Effector CD4-positive, alpha-beta T cell (primary cell): ENCODE measurements around the gene THSD7A.

Source experiments
- DNase-seq: peaks from one replicate; pipeline ENCODE4 v3.0.0-alpha.2; 2020

THSD7A gene

GRCh38 chr7:11807000-11807399 is 25.0 kb downstream of the THSD7A start:
- no peak for DNase-seq

- DNase-seq = no peak
Measured at GRCh38 chr7:11804621-11805020, 27.4 kb downstream of the THSD7A start.

GRCh38 chr7:11795231-11795630 is 36.8 kb downstream of the THSD7A start:
- no peak for DNase-seq

GRCh38 chr7:11792166-11792565 is 39.8 kb downstream of the THSD7A start:
- no peak for DNase-seq

- DNase-seq = no peak
Measured at GRCh38 chr7:11788568-11788967, 43.4 kb downstream of the THSD7A start.

- DNase-seq = no peak
Measured at GRCh38 chr7:11787534-11787933, 44.5 kb downstream of the THSD7A start.

GRCh38 chr7:11786186-11786585 is 45.8 kb downstream of the THSD7A start:
- no peak for DNase-seq

- no peak for DNase-seq
Measured at GRCh38 chr7:11784769-11785536, 47.0 kb downstream of the THSD7A start.

- DNase-seq = no peak
Measured at GRCh38 chr7:11779864-11780674, 51.9 kb downstream of the THSD7A start.

- no peak for DNase-seq
Measured at GRCh38 chr7:11776039-11776438, 56.0 kb downstream of the THSD7A start.

- no peak for DNase-seq
Measured at GRCh38 chr7:11775401-11775800, 56.6 kb downstream of the THSD7A start.

GRCh38 chr7:11768263-11768662 is 63.7 kb downstream of the THSD7A start:
- DNase-seq = no peak

GRCh38 chr7:11767148-11767547 is 64.8 kb downstream of the THSD7A start:
- DNase-seq = no peak

GRCh38 chr7:11760372-11760771 is 71.6 kb downstream of the THSD7A start:
- no peak for DNase-seq

- no peak for DNase-seq
Measured at GRCh38 chr7:11758627-11759111, 73.3 kb downstream of the THSD7A start.

GRCh38 chr7:11757153-11757552 is 74.8 kb downstream of the THSD7A start:
- DNase-seq = no peak

- no peak for DNase-seq
Measured at GRCh38 chr7:11754933-11755332, 77.1 kb downstream of the THSD7A start.

GRCh38 chr7:11754123-11754522 is 77.9 kb downstream of the THSD7A start:
- DNase-seq = no peak

GRCh38 chr7:11753433-11753832 is 78.6 kb downstream of the THSD7A start:
- DNase-seq = no peak

GRCh38 chr7:11751807-11752389 is 80.1 kb downstream of the THSD7A start:
- no peak for DNase-seq

- DNase-seq = no peak
Measured at GRCh38 chr7:11751315-11751714, 80.7 kb downstream of the THSD7A start.

GRCh38 chr7:11750191-11750590 is 81.8 kb downstream of the THSD7A start:
- DNase-seq = no peak

- no peak for DNase-seq
Measured at GRCh38 chr7:11749629-11750028, 82.4 kb downstream of the THSD7A start.

GRCh38 chr7:11748884-11749283 is 83.1 kb downstream of the THSD7A start:
- DNase-seq = no peak
